Breast epithelium (tissue), 3 donors: Measurements from ENCODE around the gene PROM2.

Source experiments
- POLR2A ChIP-seq: fragments of 450-650 bp; IDR thresholded peaks from one replicate; pipeline ENCODE4 v1.6.1; 2016; ENCODE audit warnings: antibody characterized with exemption, mild to moderate bottlenecking, moderate library complexity
- POLR2AphosphoS5 ChIP-seq, 3 donors: sonication (generic); formaldehyde crosslinking; IDR thresholded peaks; one replicate each; pipeline ENCODE4 v1.6.1; 2017; ENCODE audit warnings: antibody characterized with exemption in 3 of 3

GRCh38 chr2:95329401-95329800, 55.2 kb downstream of the PROM2 start:
- TF ChIP-seq POLR2A (no peak), POLR2AphosphoS5 (IDR thresholded peaks at IDR 0.05) (no peak)
